NCI-H526 treated with DMSO at 0.1 percent for 48 hours (cell line): ENCODE results near the gene PPP1R13L.
"Not testable (repeated sequence)": the region's sequence is repeated elsewhere in the genome, so short reads cannot be mapped to it uniquely, and the experiment has no call there.

Experiments used
- DNase-seq: peaks from one replicate; lab custom pipeline; 2025; lab: John Stamatoyannopoulos, UW

The PPP1R13L gene

DNA sequence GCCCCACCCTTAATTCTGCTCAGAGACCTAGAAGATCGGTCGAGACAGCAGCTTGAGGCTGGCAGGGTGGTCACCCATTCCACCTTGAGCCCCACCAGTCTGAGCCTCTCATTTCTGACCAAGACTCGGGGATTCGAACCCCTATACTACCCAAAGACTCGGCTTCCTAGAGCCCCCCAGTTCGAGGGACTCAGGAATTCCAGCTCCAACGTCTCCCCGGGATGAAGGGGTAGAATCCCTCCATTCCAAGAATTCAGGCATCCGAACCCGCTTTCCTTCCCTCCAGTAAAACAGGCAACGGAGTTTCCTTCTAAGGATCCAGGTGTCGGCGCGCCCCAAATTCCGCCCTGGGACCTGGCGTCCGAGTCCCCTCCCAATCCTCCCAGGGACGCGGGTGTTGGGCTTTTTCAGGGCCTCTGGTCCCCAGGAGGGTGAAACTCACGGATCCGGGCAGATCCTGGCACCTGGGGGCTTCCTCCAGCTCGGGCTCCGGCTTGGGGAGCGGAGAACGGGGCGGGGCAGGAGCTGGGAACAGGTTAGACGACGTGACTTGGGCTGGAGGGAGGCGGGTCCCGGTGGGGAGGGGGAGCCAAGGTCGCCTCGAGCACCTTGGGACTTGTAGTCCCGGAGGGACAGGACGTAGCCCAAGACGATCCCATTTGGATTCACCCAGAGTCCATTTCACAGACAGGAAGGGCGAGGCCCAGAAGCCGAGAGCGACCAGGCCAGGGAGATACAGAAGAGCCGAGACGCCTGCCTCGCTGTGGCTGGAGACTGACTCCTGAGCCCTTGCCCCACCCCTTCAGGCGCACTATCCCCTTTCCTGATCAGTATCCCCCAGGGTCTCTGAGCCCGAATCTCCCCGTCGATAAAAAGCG is at the start of gene PPP1R13L:
PPP1R13L (minus strand) TSS at position 513 of the 878 bp plus-strand sequence. CDS start 6,751 bp downstream, outside the sequence.
- peak; percentile 69 for DNase-seq

GRCh38 chr19:45451850-45452387 is 47.0 kb upstream of the PPP1R13L start:
- no peak for DNase-seq

DNA sequence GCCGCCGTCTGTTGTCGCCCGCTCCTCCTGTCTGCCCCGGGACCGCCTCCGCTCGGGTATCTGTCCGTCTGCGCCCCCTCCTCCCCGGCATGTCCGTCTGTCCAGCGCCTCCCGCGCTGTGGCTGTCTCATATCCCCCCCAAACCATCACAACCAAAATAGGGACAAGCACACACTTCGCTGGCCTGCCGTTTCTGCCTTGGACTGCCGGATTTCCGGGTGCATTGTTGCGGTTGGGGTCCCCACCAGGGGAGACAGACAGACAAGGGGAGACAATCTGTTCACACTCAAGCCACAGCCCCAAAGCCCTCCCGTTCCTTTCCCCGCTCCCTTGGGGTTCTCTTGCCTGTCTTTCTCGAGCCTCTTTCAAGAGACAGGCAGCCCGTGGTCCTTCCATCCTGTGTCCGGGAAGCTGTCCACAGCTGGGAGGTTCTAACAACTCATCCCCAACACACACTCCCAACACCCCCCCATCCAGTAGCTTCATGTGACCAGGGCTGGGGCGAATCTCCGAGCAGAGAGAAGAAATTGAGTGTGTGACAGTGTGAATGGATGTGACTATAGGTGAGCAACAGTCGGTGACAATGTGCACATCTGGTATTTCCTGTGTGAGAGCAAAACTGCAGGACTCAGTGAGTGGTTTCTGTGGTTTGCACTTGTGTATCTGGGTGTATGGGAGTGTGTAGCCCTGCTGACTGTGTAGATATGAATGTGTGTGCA is 46.4 kb upstream of the PPP1R13L start:
- DNase-seq = no peak

- DNase-seq = no peak
Measured at GRCh38 chr19:45450012-45450333, 45.1 kb upstream of the PPP1R13L start.

DNA sequence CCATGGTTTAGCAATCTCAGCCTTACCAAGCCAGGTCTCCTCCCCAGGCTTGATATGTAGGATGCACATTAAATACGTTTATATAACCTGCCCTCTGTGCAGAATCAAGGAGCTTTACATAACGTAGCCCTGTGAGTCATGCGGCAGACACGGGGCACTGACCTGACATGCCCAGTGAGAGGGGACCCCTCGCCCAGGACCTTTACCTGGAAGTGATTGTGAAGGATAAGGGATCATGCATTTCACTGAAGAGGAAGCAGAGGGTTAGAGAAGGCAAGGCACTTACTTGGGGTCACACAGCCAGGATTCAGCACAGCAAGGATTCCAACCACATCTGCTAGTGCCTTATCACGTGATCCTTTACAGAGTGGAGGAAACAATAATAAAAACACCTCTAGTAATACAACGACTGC is 44.0 kb upstream of the PPP1R13L start:
- DNase-seq = no peak

- DNase-seq = no peak
Measured at GRCh38 chr19:45448425-45448756, 43.5 kb upstream of the PPP1R13L start.

GRCh38 chr19:45446944-45447343 is 42.1 kb upstream of the PPP1R13L start:
- DNase-seq = no peak

DNA sequence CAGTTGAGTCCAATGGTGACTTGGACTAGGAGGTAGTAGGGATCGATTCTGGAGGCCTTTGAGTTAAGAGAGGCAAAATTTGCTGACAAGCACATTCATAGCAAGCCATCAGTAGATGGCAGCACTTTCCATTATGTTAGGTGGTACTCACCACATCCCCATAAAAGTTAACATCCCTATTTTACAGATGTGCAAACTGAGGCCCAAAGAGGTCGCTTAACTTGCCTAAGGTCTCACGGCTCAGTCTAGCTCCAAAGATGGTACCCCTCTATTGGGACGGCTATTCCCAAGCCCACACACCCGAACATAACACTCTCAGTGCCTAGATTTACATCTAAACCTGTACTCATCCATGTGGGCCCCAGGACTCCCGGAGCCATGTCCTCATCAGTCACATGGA is 41.4 kb upstream of the PPP1R13L start:
- DNase-seq = no peak

DNA sequence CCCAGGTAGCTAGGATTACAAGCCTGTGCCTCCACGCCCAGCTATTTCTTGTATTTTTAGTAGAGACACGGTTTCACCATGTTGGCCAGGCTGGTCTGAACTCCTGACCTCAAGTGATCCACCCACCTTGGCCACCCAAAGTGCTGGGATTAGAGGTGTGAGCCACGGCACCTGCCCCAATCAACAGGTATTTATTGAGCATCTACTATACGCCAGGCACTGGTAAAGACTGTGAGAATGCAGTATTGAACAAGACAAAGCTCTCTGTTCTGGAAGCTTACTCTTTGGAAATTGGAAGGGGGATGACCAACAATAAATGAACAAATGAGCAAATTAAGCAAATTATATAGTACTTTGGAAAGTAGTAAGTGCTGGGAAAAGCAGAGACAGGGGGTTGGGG is 40.3 kb upstream of the PPP1R13L start:
- DNase-seq = no peak

DNA sequence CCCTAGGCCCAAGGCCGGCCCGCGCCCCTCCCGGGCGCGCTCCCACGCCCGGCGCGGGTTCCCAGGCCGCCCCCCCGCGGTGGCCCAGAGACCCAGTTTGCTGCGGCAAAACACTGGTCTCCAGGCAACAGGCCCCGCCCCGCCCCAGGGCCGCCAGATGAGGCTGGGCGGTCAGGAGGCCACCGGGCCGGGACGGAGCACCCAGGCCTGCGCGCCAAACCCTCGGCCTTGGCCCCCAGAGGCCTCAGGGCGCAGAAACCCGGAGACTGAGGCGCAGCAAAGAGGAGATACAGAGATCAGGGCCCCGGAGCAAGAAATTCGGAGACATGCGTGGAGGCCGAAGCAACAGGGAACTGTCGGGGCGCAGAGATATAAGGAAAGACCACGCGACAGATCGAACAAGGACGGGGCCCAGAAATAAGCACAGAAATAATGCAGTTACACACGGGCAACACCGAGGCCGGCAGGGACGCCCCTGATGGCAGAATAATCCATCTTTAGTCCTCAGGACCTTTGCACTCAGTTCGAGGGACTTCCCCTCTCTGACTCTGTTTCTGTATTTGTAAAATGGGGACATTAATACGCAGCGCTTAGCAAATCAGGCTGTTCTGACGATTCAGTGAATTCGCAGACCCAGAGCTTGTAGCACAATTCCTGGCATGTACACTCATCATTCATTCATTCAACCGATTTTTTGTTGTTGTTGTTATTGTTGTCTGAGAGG is 39.6 kb upstream of the PPP1R13L start:
- DNase-seq = peak; percentile 34

DNA sequence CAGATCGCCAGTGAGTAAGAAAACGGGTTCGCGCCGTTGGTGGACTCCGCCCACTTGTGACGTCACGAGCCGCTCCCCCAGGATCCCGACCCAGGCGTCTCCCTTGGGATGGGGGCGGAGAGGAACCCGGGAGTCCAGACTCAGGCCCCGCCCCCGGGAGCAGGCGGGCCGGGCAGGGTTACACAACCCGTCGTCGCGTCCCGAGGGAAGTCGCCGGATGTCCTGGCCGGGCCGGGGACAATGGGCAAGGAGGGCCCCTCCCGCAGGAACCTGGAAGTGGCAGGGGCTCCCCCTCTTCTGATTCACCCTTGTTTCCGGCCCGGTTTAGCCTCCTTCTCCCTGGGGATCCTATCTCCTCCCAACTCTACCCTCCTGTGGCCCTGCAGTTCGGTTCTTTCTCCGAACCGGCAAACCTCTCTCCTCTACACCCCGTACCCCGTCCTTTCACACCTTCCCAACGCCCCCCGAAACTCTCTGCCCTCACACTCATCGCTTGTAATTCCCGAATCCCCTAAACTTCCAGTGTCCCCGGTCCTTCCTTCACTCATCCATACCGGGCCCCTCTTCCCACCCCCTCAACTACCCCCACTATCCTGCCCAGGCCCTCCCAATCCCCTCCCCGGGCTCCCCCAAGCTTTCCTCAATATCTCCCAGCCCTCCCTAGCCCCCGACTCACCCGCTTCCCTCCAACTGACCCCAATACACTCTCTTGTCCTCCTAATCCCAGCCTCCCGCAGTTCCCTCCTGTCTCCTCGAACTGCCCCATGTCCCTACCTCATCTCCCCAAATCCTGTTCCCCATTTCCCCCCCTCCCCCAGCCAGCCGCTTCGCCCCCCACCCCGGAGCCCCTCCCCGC is 38.8 kb upstream of the PPP1R13L start:
- peak; percentile 16 for DNase-seq

DNA sequence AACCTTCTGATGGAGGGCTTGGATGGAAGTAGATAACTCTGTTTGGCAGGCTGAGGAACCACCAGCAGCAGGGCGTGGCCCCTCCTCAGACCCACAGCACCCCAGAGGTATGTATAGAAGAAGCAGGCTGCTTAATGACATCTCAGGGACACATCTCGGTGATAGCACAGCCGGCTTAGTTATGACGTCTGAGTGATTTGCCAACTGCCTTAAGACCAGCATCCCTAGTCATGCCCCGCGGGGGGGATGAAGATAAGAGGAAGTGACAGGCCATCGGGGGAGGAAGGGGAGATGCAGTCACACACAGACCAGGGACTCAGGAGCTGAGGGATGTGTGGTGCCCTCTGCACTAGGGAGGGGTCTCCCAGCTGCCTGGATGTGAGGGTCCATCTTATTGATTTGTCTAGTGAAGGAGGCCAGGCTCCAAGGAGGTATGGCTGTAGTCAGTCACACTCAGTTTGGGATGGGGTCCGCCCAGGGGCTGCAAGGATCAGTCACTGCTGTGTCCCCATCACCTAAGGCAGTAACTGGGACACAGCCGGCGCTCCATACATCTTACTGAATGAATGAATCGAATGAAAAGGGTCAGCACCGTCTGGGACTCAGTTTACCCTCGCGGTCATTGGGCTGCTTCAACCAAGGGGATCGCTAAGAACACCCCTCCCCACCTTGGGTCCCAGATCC is 38.1 kb upstream of the PPP1R13L start:
- no peak for DNase-seq

DNA sequence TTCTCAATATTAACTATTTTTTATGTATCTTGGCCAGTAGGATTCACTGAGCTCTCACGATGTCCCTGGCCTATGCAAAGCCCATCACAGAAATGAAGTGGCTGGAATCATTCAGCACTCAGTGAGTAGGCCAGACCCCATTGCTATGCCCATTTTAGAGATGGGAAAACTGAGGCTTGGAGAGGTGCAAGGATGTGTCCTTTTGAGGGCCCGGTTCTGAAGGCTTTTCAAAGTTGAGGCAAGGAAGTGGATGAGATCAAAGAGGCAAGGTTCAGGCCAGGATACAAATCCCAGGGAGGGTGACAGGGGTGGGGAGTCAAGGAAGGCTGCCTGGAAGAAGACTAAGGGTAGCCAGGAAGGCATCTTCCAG is 37.5 kb upstream of the PPP1R13L start:
- no peak for DNase-seq

GRCh38 chr19:45440873-45441654 is 36.2 kb upstream of the PPP1R13L start:
- DNase-seq = no peak

DNA sequence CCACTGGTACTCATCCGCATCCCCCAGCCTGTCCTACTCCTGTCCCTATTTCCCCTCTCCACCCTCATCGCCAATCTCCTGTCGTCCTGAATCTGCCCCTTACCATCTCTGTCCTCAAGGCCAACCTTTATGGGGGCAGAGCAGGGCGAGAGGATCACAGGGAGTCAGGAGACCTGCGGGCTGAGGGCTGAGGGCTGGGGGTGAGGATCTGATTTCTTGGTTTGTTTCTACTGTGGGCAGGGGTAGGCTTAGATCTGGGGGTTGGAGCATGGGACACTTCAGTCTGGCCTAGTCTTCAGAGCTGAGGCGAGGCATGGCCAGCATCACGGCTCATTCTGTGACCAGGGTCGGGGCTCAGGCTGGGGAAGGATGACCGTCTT is 35.4 kb upstream of the PPP1R13L start:
- DNase-seq = no peak

GRCh38 chr19:45439569-45440258 is 34.8 kb upstream of the PPP1R13L start:
- DNase-seq = peak; percentile 42

- no peak for DNase-seq
Measured at GRCh38 chr19:45439190-45439568, 34.3 kb upstream of the PPP1R13L start.

DNA sequence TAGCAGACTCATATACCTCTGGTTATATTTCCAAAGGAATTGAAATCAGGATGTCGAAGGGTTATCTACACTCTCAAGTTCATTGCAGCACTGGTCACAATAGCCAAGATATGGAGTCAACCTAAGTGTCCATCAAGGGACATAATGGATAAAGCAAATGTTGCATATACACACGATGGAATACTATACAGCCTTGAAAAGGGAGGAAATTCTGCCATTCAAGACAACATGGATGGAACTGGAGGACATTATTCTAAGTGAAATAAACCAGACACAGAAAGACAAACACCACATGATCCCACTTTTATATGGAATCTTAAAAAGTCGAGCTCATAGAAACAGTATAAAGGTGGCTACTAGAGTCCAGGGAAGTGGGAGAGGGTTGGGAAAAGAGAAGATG is 32.5 kb upstream of the PPP1R13L start:
- DNase-seq = no peak

- DNase-seq = not testable (repeated sequence)
Measured at GRCh38 chr19:45432543-45432942, 27.7 kb upstream of the PPP1R13L start.

- not testable (repeated sequence) for DNase-seq
Measured at GRCh38 chr19:45431008-45431407, 26.1 kb upstream of the PPP1R13L start.
